Fibroblast of pulmonary artery (primary cell): Measurements from ENCODE around the gene PDHX.

Source experiments
- DNase-seq: peaks from one replicate; pipeline ENCODE4 v3.0.0-alpha.2; 2010; ENCODE audit warnings: low read depth
- H3K4me3 ChIP-seq: replicated peaks from 2 replicates; pipeline ENCODE4 v1.5.1; 2011; ENCODE audit warnings: low read depth, mild to moderate bottlenecking, control low read depth, low read length, moderate library complexity
- TF ChIP-seq, protein P1 (sequence below): IDR thresholded peaks from 2 replicates; pipeline ENCODE4 v1.5.1; 2011; ENCODE audit warnings: mild to moderate bottlenecking, control low read depth, low read length, inconsistent platforms; ENCODE audit errors: missing control alignments

The PDHX gene

DNA sequence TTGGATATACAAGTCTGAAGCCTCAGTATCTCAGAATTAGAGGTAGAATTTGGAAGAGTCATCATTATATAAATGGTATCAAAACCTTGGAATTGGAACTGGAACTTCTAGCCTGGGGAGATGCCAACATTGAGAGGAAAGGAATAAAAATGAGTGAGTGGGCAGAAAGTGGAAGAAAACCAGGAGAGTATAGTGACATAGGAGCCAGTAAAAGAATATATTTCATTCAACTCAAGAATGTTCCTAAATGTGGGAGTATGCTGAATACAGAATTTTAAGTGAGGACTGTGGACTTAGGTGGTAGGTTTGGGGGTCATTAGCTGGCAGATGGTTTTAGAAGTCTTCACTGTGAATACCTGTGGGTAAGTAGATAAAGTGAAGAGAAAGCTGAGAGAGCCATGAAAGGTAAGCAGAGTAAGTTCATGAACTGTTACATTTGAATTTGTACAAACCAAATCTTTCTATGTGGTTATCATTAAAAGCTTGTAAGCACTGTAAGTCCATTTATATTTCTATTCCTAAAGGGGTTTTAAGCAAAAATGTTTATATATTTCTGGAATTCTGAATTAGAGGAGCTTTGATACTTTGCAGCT is 60.2 kb downstream of the PDHX start:
- no peak overlapping the region for H3K4me3 ChIP-seq

DNA sequence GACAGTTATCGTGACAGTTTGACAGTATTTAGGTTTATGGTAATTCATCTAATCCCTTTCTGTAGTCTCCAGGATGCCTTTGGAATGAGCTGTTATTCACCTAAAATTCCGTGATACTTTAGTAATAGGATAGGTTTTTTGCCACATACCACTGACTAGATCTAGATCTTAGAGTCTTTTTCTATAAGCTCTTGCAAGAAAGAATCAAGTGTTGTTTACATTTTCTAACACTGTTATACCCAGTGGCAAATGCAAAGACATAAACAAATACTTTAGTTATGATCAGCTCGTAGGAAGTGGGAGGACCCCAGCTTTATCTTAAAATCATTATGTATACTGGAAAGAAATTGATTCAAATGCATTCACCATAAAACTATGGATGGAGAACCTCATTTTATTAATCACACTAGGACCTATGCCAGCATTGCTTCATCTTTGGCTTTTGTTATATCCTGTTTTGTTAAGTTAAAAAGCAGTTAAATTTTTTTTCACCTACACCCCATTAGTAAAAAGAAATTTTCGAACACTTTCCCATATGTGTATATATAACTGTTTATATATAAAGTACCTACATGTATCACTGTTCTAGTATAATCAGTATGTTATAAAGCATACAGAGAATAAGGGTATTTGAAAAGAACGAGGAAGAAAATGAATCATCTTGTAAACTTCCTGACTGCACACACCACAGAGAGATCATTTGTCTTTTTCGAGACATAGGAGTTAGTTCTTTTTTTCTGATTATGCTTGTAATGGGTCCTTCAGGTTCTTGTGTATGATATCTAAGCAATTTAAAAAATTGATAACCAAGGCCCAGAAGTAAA is 60.9 kb downstream of the PDHX start:
- TF ChIP-seq, protein P1, sequence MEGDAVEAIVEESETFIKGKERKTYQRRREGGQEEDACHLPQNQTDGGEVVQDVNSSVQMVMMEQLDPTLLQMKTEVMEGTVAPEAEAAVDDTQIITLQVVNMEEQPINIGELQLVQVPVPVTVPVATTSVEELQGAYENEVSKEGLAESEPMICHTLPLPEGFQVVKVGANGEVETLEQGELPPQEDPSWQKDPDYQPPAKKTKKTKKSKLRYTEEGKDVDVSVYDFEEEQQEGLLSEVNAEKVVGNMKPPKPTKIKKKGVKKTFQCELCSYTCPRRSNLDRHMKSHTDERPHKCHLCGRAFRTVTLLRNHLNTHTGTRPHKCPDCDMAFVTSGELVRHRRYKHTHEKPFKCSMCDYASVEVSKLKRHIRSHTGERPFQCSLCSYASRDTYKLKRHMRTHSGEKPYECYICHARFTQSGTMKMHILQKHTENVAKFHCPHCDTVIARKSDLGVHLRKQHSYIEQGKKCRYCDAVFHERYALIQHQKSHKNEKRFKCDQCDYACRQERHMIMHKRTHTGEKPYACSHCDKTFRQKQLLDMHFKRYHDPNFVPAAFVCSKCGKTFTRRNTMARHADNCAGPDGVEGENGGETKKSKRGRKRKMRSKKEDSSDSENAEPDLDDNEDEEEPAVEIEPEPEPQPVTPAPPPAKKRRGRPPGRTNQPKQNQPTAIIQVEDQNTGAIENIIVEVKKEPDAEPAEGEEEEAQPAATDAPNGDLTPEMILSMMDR: no peak
- H3K4me3 ChIP-seq: peak overlapping the region; percentile 2
- peak; percentile 69 for DNase-seq

More for the DNA sequence above, 60.2 kb downstream of the PDHX start:
- TF ChIP-seq, protein P1: no peak
- DNase-seq: no peak

DNA sequence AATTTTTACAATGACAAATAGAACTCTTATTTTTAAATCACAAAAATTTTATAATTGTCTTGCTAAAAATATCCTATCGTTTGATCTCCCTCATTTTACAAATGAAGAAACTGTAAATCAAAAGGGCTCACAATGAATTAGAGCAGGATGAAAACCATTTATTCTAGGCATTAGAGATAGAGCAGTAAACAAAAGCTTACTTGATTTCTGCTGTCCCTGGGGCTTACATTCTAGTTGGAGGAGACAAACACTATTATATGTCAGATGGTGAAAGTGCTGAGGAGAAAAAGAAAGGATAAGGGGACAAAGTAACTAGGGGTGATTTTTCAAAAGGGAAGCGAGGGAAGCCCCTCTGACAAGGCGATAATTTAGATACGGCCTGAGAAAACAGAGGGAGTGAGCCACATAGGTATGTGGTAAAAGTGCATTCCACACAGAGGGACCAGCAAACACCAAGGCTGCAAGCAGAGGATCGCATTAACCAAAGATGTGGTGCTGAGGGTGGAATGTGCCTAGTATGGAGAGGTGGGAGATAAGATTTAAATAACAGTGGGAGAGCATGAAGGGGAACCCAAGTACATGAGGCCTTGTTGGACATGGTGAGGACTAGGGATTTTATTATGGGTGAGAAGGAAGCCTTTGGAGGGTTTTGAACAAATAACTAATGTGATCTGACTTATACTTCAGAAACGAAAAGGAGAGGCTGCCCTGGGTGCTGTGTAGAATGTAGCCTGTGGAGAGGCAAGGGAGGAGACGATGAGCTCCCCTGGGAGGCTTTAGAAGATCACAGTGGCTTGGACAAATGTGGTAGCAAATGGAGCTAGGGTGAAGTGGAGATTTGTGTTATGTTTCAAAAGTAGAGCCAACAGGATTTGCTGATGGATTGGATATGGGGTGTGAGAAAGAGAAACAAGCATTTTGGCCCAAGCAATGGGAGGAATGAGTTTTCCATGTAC is 62.1 kb downstream of the PDHX start:
- no peak overlapping the region for H3K4me3 ChIP-seq
- DNase-seq: no peak
- TF ChIP-seq, protein P1: no peak

DNA sequence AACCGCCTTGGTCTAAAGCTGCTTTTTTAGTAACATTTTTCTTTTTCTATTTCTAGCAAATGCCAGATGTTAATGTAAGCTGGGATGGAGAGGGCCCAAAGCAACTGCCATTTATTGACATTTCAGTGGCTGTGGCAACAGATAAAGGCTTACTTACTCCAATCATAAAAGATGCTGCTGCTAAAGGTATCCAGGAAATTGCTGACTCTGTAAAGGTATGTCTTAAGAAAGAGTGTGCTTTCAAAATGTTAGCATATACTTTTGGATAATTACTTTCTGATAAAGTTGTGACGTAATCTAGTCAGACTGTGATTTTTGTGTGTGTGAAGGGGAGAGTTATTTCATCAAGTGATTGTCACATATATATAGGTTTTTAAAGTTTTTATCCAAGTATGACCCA is 68.1 kb downstream of the PDHX start:
- TF ChIP-seq, protein P1: no peak
- no peak for DNase-seq
- H3K4me3 ChIP-seq: no peak overlapping the region

DNA sequence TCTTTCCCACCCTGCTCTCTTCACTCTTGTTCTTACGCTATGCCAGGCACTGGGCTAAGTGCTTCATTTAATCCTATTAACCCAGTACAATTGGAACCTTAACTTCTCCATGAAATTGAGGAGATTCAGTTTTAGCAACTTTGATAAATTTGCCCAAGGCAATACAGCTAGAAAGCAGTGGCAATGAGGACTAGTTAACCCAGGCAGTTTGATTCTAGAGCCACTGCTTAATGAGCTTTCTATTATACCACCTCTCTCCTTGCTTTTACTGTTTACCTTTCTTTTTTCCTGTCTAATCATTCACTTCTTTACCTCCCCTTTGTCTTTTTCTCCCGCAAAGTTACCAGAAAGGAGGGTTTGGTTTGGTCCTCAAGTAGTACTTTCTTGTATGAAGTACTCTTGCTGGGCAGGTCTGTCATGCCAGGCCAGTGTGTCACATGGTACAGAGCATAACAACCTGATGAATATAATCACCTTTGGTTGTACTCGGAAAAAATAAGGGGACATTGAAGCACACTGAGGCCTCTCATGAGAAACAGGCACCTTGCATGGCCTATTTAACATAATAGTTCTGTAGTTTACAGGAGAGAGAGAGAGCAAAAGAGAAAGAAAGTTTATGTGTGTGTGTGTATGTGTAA is 70.6 kb downstream of the PDHX start:
- no peak overlapping the region for H3K4me3 ChIP-seq
- no peak for DNase-seq
- TF ChIP-seq, protein P1: no peak

DNA sequence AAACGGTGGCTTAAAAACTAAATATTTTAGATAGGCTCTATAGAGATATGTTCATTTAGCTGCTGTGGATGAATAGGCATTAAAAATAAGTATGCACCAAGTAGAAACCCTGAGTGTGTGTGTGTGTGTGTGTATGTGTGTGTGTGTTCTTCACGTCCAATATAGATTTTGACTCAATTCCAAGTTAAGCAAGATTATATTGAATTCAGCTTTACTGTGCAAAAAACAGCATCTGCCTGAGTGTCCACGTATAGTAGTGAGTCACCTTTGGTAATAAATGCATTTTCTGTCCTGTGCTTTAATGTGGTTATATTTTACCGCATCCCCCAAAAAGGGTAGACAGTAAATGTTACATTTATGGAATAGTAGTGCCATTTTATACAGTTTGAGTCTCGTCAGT is 71.2 kb downstream of the PDHX start:
- no peak overlapping the region for H3K4me3 ChIP-seq
- TF ChIP-seq, protein P1: no peak
- no peak for DNase-seq
